Suppressor macrophage (primary cell): Measurements from ENCODE around the gene PRKN.

Experiments
- DNase-seq, 4 experiments: peaks; one replicate each; pipeline ENCODE4 v3.0.0-alpha.2; 2020 to 2022

PRKN gene

DNA sequence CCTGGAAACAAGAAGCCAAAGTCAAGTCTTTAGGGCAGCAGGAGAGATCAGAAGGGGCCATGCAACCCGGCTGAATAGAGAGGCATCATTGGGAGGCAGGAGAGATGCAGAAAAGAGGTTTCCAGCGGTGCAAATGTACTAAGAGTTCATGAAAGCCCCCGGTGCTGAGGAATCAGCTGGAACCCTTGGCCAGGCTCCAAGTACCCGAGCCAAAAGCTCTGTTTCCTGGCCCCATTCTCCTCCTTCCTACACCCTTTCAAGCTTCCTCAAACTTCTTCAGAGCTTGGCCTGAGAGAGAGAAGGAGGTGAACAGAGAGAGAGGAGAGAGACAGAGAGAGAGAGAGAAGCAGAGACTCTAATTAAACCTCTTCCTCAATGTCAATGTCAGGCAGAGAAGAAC is 433.5 kb downstream of the PRKN start:
- no peak for DNase-seq

DNA sequence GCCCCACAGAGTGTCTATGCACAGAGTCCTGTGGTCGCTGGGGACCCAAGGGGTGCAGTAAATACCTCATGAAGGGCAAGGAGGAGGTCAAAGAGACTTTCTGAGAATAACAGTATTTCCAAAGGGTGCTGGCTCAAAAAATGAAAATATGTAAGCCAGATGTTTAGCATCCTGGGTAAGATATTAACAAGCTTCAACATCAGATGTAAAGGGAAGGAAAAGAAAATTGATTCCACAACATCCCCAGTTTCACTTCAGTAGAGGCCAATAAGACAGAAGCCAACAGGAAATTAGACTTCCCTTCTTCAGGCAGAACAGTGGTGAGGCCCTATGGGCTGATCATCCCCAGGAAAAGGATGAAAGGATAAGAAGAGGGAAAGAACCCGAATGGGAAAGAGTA is 434.7 kb downstream of the PRKN start:
- no peak for DNase-seq

DNA sequence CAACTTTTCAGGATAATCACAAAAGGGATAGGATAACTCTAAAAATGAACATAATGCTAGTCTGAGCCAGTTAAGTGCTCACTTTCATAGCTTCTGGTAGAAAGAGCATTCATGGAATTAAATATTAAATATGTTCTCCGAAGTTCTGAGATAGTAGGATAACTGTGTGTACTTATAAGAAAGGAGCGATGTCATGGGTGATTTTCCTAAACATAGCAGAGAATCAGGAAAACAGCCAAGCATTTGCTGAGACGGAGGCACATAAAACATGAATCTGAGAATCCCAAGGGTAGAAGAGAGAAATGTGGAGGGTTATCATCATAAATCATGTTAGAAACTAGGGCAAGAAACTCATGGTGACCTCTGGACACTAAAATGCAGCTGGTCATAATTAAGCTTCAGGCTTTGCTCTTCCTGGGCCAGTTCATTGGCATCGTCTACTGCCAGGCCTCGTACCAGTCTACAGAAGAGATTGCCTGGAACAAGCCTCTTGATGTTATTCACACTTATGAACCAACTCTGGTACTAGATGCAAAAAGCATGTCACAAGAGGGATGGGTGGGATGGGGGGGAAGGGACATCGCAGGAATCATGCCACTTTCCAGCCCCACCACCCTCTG is 436.6 kb downstream of the PRKN start:
- DNase-seq, result no peak

DNA sequence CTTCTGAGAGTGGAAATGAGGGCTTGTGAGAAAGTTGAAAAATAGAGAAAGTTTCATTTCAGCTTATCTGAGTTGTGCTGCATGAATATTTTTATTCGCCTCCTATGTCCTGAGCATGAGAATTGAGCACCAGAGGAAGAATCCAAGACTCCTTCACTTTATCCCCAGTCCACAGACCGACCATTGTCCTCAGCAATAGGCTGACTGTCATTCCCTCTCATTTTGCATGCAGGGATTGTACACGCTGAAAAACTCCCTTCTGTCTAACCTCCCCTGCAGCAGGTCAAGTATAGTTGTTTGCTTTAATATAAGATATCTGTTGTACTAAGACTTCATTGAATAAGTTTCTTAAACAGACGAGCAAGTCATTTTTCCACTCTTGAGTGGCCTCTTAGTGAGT is 437.6 kb downstream of the PRKN start:
- DNase-seq, result no peak

DNA sequence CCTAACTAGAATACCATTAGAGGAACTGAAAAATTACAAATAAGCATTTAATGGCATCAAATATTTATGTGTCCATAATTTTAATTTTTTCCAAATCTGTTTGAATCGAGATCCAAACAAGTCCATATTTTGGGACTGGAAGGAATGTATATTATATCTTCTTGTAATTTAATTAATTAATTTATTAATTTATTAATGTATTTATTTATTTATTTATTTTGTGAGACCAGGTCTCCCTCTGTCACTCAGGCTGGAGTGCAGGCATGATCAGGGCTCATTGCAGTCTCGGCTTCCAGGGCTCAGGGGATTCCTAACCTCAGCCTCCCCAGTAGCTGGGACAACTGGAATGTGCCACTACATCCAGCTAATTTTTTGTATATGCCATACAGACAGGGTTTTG is 453.6 kb downstream of the PRKN start:
- DNase-seq, result no peak

DNA sequence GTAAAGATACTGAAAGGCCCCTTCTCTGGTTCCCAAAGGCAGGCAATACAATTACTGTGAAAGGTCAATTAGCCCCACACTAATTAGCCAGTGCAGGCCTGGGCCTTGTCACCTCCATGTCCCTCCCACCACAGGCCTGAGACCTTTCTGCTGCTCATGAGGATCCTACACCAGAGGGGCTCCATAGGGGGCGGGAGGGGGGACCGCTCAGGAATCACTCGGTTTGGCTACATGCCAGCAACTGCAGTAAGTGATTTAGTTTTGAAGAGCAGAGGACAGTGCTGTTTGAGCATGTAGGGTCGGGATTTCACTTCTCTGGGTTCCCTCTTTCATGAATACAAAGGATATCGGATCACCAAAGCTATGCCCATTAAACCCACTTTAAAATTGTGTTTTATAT is 455.6 kb downstream of the PRKN start:
- DNase-seq, result no peak

DNA sequence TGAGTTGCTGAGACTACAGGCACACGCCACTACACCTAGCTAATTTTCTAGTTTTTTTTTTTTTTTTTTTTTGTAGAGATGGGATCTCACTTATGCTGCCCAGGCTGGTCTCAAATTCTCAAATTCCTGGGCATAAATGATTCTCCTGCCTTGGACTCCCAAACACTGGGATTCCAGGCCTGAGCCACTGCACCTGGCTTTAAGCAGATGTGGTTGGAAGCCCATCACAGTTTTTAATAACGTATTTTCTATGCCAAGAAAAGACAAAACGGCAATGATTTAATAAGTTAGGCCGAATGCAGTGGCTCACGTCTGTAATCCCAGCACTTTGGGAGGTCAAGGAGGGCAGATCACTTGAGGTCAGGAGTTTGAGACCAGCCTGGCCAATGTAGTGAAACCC is 456.6 kb downstream of the PRKN start:
- DNase-seq, result no peak

DNA sequence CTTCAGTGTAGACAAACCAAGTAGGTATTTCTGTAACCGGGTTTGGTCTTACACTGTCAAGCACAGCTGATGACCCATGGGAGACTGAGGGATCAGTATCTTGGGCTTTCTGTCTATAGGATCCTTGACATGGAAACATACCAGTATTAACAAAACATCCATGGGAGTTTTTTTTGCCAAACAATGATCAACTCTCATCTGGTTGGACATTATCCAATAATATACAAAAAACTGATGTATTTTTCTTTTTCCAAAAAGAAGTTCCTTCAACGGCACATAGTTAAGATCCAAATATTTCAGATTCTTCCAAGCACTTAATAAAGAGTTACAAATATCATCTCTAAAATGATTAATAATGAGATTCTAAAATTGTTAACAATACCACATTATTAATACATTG is 459.9 kb downstream of the PRKN start:
- DNase-seq, result no peak

DNA sequence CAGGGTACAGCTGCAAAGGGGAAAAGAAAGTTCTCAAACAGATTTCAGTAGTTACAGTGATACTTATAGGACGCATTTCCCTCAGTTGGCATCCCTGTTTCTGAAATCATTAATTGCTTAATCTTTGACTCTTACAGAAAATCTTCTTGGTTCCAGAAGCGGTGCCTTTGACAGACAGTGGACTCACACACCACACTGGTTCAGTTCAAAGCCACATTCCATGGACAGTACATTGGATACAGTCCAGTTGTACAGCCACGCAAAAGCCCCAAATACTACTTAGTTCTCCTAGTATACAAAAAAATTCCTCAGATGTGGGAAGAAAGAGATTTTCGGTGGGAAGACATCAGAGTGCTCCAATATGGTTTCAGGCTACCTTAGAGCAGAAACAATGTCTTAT is 460.4 kb downstream of the PRKN start:
- no peak for DNase-seq

DNA sequence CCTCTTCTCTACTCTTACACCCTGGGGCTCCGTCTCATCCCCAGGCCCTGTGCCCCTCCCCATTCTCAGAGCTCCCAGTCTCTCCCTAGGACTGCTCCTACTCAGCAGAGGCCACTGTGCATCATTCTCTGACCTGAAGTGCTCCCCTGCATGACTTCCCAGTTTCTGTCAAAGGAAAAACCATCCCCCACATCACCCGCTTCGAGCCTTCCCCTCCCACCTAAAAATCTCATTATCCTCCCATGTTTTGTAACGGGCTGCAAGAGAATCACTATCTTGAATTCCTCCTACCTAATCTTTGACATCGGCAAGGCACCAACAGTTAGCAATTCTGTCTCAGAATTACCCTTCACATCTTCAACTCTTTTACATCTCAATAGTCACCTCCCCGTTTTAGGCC is 463.0 kb downstream of the PRKN start:
- DNase-seq, result no peak

DNA sequence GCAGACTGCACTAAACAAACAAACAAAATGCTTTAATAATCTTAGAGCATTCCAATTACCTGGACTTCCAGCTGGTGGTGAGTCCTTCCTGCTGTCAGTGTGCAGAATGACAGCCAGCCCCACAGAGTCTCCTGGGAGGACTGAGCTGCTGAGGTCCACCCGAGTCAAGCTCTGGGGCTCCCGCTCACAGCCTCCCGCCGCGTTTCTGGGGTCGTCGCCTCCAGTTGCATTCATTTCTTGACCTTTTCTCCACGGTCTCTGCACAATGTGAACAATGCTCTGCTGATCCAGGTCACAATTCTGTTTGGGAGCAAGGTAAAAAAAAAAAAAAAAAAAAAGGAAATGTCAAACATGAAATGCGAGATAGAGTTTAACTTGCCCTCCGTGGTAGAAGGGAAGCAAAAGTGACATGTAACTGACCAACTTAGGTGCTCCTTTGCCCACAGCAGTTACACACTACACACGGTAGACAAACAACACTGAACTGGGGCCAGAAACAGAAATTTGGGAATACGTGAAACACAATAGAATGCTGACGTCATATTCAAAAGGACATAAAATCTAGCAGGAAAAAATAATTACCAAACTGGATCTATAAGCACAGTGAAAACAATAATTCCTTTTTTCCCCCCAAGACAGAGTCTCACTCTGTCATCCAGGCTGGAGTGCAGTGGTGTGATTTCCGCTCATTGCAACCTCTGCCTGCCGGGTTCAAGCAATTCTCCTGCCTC is 464.9 kb downstream of the PRKN start:
- DNase-seq, result no peak

DNA sequence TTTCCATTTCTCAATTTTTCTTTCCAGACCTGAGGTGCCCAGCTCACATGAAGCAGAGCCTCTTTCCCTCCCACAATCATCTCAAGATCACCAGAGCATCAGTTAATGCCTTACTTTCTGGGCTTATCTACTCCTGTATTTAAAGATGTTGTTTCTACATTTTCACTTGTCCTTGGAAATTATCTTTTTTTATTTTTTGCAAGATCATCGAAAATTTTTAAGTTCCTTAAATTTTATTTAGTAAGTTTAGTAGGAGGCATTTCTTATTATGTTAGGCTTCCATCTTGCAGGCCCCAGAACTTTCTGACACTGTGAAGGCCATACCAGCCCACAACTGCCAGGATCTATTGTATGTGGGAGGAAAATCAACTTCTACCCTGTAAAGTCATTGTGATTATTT is 466.0 kb downstream of the PRKN start:
- DNase-seq, result peak in 1 of 4 experiments; percentile 1

DNA sequence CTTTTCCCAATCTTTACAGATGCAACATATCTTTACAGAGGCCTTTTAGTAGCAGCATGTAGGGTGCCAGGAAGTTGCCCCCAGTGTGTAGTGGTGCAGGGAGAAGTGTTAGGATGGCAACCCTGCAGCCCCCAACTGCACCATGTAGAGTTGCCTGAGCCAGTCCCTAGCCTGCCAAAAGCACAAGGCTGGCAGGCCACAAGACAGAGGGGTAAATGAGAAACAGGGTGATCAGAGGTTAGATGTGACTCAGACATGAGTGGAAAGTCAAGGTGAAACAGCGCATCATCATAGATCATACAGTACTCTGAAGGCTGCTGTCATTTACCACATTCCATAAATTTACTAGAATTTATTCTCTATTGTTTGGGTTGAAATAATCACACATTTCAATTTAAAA is 467.5 kb downstream of the PRKN start:
- no peak for DNase-seq

DNA sequence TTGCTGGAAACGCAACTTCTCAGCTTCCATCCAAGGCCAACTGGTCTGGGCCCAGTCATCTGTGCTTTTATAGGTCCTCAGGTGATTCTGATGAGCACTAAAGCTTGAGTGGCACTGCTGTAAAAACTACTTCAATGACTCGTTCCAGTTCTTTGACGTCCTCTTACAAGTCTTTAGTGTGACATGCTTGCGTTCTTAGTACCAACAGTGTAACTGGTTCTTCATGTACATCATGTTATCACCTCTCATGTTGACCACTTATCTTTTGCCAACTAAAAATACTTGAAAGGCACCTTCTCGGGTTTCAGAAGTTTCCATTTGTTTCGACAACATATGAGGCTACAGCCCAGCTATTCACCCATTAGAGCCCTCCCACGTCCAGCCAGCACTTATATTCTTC is 468.9 kb downstream of the PRKN start:
- no peak for DNase-seq

DNA sequence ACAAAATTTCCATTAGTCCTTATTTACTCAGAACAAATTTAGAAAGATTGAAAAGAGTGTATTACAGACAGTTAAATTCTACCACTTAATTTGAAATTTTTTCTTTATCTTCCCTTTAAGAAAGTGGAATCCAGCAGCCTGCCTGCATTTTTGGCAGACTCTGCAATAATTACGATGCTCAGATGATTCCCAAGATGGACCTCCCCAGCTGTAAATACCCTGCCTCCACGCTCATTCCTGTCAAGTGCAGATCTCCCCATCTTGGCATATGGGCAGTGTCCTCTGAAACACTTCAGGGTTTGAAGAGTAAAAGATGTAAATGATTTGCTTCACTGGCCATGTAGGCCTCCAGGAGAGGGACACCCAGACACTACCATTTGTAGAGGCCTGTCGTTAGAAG is 471.2 kb downstream of the PRKN start:
- DNase-seq, result no peak

DNA sequence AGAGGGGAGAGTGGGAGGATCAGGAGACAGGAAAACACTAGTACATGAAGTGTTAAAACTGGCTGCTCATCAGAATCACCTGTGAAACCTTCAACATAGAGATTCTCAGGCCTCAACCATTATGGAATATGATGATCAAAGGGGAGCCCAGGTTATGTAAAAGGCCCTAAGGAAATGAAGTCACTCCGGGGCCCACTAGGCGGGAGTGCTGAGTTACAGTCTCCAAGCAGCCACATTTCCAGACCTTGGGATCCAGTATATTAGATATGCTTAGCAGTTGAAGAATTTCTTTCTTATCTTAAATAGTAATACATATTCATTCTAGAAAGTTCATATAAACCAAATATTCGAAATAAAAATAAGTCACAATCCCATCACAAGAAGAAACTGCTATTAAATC is 476.3 kb downstream of the PRKN start:
- no peak for DNase-seq

DNA sequence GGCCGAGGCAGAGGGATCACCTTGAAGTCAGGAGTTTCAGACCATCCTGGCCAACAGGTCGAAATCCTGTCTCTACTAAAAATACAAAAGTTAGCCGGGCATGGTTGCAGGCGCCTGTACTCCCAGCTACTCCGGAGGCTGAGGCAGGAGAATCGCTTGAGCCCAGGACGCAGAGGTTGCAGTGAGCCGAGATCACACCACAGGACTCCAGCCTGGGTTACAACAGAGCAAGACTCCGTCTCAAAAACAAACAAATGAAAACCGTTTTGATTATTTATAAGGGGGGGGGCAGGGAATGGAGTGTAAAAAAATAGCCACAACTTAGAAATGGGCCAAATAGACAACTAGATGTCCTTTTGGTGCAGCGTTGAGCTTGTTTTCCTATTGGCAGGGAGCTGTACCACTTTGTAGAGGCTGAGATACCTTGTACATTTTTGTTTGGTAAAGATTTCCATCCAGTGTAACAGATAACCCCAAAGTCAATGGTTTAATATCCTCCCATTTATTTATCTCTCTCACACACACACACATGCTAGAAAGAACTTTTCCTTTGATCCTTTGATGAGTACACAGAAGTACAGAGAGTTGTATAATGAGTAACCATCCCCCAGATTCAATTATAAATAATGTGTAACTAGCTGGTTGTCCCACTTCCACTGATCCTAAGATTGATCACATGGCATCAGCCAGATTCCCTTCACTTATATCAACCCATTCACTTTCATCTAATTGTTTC is 477.5 kb downstream of the PRKN start:
- no peak for DNase-seq

DNA sequence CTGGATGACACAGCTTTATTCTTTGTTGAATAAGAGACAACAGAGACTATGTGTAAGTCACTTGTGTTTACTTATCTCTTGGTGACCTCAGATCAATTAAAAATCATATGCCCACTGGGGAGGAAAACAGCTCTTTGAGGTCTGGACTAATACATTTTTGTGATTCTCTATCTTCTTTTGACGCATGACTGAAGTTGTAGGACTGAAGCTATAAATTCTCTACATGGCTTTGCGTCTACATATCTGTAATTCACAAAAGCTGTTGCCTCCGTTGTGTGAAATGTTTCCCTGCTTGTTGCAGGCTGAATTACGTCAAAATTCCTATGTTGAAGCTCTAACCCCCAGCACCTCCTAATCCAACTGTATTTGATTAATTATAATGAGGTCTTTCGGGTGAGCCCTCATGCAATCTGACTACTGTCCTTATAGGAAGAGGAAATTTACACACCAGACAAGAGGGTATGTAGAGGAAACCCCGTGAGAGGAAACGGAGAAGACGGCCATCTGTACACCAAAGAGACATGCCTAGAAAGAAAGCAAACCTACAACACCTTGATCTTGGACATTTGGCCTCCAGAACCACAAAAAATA is 481.6 kb downstream of the PRKN start:
- DNase-seq, result no peak

DNA sequence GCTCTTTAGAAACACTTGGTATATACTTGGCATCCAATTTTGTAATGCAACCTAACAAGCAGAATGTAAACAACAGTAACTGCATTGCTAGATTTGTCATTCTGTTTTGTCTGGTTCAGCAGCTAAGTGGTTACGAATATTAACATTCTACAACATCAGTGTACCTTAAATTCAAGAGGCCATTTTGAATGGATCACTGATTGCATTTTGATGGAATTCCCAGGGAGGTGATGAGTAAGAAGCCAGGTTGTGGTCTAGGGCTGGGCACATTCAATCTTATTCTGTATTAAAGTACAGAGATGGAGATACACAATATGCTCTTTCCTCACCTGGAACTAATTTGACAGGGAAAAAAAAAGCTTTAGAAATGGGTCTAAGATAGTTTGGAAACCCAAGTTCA is 483.5 kb downstream of the PRKN start:
- DNase-seq, result no peak

DNA sequence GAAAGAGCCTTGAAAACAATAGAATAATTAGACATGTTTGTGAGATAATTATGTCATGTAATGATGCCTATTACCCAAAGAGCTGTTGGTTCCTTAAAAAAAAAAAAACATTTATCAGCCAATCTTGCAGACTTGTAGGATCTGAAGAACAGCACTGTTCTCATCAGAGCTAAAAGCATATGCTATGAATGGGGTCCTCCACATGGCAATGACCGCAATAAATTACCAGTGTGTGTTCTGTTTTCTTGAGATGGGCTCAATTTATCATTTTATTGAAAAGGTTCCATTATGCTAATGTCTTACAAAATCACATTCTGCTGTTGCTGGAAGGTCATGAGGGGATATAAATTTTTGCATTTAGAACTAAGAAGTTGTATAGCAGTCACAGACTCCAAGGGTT is 484.7 kb downstream of the PRKN start:
- DNase-seq, result no peak

DNA sequence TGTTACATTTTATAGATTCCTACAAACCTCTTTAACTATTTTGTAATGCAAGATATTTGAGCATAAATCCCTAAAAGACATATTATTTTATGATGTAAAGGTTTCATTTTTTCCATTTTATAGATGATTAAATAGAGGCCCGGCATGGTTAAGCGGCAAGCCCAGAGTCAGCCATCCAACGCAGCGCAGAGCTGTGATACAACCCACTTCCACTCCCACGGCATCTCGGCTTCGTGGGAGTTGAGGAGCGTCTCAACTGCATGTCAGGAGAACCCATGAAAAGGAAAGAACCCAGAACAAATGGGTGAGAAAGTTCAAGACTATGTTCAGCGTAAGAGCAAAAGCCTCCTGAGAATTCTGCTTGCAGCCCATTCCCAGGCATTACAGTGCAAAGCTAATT is 488.2 kb downstream of the PRKN start:
- no peak for DNase-seq

DNA sequence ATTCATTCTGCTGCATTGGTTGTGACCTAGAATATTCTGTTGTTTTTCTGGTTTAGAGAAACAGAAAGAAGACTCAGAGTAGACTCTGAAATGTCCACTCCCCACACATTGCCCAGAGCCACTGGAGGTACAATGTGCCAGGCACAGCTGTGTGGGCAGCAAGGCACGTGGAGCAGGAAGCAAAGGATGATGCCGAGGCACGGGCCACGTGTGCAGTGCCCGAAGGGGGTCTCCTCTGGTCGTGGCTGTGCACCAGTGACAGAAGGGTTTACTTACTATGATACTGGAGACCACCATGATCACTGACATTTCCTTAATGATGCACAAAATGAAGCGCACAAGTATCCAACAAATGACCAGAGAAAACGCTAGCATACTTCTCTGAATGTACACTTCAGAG is 488.9 kb downstream of the PRKN start:
- DNase-seq, result no peak

DNA sequence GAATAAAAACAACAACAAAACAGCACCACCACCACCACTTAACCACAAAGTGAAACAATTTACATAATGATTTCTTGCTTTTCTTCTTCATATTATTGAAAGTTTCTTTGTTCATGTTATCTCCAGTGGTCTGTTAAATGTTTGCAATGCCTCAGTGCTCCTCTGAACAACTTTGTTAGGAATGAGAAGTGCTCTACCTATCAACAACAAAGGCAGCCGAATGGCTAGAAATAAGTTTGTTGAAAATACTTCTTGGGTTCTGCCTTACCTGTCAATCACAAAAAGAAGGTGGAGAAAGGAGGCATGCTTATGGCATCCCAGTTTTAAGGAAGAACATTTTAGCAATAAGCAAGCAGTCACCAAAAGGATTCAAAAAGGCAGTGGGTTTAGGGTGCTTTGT is 490.2 kb downstream of the PRKN start:
- no peak for DNase-seq

DNA sequence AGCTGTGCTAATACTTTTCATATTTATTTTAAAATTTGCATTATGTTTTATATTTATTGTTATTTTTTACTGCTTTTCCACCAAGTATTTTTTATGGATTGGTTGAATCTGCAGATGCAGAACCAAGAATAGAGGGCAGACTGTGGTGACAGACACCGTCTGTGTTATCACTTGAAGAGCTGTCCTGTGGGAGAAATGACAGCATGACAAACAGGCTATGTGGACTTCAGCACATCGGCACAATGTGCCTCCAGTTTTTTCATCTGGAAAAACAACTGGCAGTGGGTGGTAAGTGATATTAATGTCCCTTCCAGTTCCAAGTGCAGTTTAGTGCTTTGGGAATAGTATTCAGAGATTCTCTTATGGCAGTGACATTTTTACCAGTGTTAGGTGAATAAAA is 492.9 kb downstream of the PRKN start:
- DNase-seq, result no peak
